GM21717 (cell line): ENCODE data around the gene RPL27.

ENCODE experiments used
- ATAC-seq: cut with Tn5 transposase; IDR thresholded peaks from one replicate; pipeline ENCODE4 v1.9.1; 2021; ENCODE audit warnings: mild to moderate bottlenecking, moderate library complexity; ENCODE audit not compliant: unreplicated experiment

The RPL27 gene

DNA sequence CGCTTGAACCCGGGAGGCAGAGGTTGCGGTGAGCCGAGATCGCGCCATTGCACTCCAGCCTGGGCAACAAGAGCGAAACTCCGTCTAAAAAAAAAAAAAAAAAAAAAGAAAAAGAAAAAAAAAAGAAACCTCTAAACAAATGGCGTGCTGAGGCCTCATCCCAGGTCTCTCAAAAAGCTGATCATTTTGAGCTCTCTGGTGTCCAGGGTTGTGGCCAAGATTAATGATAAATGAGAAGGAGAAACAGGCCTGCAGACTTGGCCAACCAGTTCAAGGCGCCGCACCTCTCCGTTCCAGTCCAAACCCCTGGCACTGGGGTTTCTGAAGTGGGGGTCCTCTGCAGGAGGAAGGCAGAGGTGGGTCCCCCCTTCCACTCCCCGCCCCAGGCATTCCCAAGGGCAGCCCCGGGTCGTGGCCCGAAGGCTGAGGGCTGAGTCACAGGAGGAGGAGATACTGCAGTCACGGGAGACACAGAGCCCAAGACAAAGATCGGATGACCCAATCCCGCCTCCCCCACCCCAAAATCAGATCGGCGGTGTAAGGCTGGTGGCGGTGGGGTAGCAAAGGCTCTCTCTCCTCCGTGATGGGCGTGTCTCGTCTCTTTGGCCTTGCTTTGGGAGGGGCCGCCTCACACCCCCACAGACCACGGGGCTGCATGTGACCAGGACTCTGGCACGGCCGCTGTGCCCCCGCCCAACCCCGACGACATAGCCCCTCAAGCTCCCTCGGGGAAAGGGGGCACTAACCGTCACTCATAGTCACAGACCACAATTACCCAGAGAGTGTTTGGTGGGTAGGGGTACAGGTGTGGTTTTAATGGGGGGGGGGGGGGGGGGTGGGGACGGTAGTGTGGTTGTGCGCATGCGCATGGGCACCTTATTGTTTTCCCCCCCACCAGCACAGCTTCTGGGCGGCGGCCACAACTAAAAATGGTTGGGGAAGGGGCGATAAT is 22.8 kb downstream of the RPL27 start:
- ATAC-seq: no peak

DNA sequence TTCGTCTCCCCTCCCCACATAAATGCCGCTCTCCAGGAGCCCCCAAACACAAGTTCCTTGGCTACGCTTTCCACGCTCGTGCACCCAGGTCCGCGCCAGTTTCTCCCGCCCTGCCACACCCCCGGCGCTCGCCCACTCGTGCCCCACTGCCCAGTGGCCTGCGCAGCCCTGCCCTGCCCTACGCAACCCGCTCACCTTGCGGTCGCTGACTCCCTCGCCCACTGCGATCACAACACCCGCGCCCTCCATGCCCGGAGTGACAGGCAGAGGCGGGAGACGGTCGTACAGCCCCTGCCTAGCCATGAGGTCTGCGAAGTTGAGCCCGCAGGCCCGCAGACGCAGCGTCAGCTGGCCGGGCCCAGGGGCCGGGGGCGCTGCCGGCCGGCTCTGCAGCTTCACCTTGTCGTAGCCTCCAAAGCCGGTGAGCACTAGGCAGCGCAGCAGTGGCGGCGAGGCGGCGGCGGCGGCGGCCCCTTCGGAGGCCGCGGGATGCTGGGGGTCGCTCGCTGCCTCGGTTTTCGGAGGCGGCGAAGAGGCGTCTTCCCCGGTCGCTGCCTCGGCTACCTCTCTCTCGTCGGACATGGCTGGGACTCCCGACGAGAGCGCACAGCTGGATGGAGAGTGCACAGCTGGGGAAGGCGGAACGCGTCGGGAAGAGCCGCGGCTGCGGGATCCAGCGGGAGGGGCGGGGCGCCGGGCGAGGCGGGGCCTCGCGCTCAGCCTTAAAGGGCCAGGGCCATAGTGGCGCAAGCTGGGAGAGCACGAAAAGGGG is 23.7 kb downstream of the RPL27 start, which contains the start of gene VAT1:
Gene VAT1, minus strand, starts transcription at position 645 of the 772 bp plus-strand sequence. Its CDS starts 63 bp downstream, at position 582.
- no peak for ATAC-seq

DNA sequence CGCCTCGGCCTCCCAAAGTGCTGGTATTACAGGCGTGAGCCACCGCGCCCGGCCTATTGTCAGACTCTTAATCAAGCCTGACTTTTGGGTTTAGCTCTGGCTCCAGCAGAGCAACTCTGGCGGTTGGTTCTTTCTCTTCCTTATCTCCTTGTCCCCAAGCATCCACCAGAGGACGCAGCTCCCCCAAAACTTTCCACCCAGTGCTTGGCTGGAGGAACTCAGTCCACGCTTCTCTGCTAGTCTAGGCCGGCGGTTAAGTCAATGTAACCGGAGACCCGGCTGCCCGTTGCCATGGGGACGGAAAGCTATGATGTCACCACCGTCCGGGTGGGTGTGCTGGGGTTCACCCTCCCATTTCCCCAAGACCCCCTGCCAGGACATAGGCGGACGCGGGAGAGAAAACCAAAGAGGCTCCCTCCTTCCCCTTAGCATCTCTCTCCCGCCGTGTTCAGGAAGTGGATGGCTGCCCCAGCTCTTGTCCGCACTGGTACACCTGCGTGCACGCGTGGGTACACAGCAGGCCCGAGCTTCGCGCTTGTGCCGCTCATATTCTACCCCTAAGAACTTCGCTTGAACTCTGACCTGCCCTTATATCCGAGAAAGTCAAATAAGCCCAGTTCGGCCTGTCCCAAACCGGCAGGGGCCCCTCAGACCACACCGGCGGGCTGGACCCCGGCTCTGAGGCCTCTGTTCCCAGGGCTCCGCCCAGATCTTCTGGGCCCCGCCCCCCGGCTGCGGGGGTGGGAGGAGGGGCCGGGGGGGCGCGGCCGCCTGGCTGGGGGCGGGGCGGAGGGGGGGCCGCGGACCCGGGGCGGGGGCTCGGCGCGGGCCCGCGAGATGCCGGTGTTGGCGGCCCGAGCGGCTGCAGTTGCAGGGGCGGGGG is 26.4 kb downstream of the RPL27 start, which contains the start of gene RND2:
Gene RND2, plus strand, starts transcription at position 825 of the 883 bp plus-strand sequence. CDS start 117 bp downstream, outside the sequence.
- ATAC-seq: no peak

DNA sequence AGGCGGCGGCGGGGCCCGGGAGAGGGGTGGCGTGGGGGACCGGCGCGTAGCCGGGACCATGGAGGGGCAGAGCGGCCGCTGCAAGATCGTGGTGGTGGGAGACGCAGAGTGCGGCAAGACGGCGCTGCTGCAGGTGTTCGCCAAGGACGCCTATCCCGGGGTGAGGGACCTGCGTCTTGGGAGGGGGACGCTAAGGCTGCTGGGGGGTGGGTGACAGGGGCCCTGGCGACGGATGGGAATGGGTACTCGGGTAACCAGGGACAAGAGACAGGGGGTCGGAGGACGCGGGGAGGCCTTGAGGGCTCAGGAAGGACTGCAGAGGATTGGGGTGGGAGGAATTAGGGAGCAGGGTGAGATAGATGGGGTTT is 27.1 kb downstream of the RPL27 start:
- no peak for ATAC-seq

DNA sequence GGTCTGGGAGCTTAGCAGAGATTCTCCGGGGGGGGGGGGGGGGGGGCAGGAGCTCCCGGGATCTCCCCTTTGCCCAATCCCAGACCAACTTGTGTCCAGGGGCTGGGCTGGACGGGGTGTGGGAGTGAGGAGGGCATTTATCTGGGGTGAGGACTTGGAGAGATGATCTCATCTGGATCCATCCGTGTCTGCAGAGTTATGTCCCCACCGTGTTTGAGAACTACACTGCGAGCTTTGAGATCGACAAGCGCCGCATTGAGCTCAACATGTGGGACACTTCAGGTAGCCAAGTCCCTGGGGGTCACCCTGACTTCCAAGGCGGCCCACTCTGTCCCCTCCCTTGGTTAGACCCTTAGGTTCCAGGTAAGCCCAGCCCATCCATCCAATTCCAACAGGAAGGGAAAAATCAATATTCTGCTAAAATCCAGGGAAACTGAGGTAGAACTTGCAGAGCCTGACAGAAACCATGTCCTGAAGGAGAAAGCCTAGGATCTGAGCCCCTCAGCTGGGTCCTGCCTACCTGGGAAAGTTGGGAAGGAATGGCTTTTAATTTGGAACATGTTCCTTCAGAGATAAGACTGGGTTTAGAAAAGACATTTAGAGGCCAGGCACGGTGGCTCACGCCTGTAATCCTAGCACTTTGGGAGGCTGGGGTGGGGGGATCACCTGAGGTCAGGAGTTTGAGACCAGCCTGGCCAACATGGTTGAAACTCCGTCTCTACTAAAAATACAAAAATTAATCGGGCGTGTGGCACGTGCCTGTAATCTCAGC is 27.7 kb downstream of the RPL27 start:
- no peak for ATAC-seq

DNA sequence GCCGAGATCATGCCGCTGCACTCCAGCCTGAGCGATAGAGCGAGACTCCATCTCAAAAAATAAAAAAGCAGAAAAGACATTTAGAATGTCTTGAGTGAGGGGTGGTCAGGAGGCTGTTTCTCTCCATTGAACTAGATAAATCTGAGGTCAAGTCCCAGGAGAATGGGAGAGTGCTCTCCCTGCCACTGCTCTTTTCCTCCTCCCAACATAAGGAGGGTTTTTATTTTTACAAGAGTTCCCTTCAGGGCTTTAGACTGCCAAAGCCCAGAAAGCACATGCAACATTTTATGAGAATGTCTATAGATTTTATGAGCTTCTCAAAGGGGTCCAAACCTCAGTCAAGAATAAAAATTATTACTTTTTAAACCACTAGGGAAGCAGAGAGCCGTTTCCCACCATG is 28.4 kb downstream of the RPL27 start:
- no peak for ATAC-seq

DNA sequence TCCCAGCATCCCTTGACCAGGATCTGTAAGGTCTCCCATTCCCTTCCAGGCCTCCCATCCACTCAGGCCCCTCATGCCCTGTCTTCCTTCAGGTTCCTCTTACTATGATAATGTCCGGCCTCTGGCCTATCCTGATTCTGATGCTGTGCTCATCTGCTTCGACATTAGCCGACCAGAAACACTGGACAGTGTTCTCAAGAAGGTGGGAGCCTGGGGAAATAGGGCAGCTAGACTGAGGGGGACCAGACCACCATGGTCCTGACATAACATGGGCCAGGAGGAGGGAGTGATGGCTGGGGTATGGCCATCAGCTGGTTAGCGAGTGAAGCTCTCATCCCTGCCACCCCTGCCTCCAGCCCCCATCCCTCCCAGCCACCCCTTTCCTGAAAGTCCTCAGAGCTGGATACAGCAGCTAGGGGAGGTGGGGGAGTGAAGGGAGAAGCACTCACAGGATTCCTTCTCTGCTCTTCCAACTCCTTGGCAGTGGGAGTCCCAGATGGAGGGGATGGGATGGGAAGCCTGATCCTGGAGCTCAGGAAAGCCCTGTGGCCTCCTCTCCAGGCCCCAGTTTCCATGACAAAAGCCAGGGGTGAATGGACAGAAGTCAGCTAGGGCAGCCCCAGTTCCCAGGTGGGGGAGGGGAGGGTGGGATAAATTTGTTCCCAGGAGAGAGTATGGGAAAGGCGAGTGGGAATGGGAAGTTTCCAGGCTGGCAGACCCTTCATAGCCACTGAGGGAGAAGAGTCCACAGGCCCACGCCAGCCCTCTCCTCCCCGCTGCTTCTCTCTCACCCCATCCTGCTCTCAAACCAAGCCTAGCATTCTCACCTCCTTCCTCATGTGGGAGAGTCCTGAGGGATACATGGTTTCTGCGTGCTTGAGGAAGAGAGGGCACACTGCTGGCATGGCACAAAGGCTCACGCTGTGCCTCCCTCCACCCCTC is 29.1 kb downstream of the RPL27 start:
- no peak for ATAC-seq

DNA sequence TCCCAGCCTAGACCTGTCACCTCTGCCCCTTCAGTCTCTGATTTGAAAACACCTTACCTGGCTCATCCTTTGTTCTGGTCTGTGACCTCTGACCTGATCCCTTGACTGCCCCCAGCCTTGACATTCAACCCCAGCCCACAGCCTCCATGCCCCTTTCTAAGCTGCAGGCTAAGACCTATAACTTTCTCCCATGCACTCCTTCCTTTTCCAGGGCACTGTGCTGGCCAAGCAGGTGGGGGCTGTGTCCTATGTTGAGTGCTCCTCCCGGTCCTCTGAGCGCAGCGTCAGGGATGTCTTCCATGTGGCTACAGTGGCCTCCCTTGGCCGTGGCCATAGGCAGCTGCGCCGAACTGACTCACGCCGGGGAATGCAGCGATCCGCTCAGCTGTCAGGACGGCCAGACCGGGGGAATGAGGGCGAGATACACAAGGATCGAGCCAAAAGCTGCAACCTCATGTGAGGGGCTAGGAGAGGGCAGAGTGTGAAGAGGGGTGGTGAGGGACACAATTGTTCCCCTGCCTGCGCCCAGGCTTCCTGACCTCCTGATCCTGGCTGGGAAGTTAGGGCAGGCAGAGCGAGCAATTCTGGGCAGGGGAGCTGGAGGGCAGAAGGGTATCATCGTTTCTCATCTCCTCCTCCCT is 30.1 kb downstream of the RPL27 start:
- no peak for ATAC-seq

DNA sequence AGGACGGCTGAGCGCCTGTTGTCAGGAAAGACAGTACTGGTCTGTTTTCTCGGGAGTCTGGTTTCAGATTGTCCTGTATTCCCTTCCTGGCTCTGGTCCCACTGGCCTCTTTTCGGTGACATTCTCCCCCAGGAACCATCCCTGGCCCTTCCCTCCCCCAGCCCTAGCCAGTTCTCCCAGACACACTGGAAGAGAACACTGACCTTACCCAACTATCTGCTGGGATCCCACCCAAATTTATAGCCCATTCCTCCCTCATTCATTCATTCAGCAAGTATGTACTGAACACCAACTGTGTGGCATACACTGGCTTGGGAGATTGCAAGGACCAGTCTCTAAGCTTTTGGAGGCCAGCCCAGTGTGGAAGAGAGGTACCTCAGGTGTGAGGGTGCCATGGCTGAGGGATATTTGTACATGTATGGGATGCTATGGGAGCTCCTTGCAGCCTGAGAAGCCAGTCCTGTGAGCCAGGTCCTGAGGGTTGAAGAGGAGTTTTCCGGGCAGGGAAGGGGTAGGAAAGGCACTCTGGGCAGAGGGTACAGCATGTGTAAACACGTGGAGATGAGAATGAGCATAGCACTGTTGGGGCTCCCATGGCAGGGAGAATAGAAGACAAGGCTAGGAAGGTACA is 32.0 kb downstream of the RPL27 start:
- no peak for ATAC-seq

DNA sequence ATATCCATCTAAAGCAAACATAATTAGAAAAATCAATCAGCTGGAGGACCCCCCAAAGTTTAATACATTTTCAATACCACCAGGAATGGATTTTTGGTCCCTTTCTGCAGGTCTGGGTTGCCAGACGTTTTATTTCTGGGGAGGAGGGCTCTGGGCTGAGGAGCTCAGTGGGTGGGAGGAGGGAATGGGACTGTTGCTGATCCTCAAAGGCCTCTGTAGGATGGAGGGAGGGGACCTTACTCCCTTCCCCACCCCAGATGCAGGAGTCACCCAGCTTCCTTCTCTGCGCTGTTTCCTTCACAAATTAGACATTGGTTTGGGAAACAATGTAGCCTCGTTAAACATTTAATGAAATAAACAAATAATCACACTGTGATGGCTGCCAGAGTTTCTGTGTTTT is 33.4 kb downstream of the RPL27 start:
- ATAC-seq: no peak

DNA sequence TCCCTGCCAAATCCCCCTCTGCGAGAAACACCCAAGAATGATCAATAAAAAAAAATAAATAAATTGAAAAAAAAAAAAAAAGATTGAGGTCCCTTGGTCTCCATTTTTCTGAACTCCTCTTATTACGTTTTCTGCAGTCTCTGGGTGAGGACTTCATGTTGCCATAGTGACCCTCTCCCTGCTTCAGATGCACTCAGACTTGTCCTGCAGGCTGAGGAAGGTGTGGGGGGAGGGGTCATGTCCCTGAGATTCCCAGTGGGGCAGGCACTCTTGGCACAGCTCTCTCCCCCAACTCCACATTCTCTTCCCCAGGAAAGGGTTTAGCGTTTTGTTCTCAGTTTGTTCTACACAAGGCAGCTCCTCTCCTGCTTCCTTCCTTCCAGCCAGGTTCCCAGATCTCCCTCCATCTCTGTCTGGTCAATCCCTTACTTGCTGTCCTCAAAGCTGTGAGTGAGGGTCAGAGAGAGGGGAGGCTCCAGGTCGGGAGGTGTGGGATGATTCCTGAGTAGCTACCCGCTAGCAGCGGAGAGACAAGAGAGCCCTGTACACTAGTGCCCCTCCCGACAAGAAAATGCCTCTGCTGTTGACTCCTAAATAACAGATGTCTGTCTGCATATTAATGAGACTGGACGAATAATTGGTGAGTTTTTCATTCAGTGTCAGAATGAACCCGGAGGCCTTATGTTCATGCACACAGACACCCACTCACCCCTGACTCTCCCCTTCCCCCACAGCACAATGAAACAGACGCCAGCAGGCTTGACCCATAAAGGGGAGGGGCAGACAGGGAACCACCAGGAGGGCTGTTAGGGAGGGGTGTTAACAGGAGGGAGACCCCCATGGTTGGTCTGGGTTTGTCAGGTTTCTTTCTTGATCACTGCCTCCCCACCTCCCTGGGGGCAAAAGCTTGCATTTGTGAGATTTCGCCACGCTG is 36.0 kb downstream of the RPL27 start:
- no peak for ATAC-seq

DNA sequence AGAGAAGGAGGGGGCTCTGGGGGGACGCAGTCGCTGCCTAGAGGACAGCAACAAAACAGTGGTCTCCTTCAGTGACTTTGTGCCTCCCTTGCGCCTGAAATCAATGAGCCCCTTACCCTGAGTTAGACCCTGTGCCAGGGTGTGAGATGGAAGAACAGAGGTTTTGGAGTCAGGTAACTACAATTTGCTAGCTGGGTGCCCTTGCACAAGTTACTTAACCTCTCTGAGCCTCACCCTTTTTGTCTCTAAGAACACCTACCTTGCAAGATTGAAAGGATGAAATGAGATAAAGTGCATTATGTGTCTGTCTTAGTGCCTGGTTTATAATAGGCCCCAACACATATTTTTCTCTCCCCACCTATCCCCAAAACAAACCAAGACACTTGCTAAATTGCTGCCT is 36.7 kb downstream of the RPL27 start:
- no peak for ATAC-seq

DNA sequence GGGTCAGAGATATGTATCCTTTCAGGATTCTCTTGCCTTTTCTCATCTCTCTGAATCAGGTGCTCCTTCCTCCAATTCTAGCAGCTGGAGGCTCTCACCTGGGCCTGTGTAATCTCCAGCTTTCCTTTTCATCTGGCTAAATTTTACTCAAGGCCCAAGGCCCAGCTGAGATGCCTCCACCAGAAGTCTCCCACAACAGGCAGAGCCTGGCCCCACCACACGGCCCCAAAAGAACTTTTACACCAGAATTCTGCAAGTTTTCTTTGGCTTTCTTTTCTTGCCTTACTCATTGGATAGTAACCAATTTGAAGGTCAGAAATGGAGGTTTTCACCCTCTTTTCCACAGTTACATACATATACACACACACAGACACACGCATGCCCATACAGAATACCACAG is 41.4 kb downstream of the RPL27 start:
- ATAC-seq: no peak

DNA sequence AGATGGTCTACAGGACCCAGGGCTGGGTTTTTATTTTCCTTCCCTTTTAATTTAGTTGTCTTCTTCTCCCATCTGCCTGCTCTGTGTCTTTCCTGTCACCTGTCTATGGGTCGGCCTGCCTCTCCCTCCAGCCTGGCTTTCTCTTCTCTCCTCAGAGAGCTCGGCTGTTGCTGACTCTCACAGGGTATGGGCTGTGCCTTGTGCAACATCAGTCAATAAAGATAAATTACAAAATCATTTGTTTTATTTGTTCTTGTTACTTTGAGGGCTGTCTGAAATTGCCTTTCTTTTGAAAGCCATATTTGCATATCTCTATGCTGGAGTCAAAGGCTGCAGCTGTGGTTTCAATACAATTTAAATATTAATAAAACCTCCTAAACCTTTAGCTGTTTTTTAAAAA is 42.4 kb downstream of the RPL27 start:
- no peak for ATAC-seq

DNA sequence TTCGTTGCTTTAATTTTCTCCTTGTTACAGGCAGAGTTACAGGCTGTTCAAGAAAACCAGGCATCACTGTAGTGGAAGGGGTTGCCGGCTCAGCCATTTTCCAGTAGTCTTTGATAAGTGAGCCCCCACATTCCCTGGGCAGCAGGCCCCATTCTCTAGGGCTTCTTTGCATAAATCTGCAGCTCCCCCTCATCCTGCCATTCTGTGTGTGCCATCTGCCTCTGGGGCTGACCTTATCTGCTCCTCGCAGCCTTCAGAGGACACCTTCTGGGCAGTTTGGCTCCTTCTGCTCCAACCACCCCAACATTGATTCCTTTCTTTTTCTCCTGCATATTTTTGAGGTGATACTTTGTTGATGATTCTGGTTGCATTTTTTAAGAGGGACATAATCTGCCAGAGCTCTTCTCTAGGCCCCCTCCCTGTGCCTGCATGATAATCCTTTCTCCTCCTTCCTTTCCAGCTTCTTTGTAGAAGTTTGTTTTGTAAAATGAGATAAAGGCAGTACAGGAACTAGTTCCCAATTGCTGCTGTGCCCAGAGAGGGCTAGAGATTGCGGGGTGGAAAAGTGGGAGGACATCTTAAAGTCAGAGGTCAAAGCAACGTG is 43.9 kb downstream of the RPL27 start:
- no peak for ATAC-seq

DNA sequence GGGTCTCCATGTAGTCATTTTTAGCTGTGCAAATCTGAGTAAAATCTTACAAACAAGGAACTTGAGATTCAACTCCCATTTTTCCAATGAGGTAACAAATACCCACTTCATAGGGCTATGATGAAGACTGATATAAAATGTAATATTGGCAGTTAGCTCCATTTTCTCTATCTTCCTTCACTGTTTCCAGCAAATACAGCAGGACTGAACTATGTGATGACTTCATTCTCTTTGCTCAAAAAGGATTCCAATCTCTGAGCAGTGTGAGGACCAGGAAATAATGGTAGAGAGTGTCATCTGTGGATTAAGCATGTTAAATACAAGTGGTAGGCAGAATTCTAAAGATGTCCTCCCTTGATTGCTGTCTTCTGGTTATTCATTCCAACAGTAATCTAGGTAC is 45.1 kb downstream of the RPL27 start:
- ATAC-seq: no peak

DNA sequence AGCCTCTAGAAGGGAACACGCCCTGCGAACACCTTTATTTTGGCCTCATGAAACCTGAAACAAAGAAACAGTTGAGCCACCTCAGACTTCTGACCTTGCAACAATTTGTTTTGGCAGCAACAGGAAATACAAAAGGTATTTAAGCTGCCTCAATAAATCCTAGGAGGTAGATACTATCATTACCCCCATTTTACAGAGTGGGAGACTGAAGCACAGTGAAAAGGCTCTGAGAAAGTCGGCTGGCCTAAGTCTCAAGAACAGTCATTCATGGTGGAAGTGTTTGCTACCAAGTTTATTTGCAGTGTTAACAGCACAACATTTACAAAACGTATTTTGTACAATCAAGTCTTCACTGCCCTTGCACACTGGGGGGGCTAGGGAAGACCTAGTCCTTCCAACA is 45.8 kb downstream of the RPL27 start:
- no peak for ATAC-seq
